Thoracic aorta (tissue), 2 donors: ENCODE results near the gene ZC3H18. TPM values are rescaled to one million over a fixed set of nuclear protein-coding genes. Genes with fewer than 3 reads are reported as not detected.

ENCODE experiments used
- ATAC-seq: fragments of 150-250 bp; one replicate; pipeline ENCODE4 v1.8.0; 2017; ENCODE audit warnings: low read depth; ENCODE audit not compliant: insufficient number of reproducible peaks, low FRiP score
- DNase-seq: peaks from one replicate; pipeline ENCODE4 v3.0.0-alpha.2; 2020; ENCODE audit warnings: low spot score
- H3K27ac ChIP-seq, 2 donors: fragments of 200-600 bp; sonication (generic); 1 replicate in 1 of 2; 2 replicates in 1 of 2; pipeline ENCODE4 v1.5.1; 2016; ENCODE audit warnings: mild to moderate bottlenecking in 2 of 2, moderate library complexity in 2 of 2
- H3K27me3 ChIP-seq: fragments of 200-600 bp; sonication (generic); replicated peaks from 2 replicates; pipeline ENCODE4 v1.6.0; 2016; ENCODE audit warnings: mild to moderate bottlenecking; ENCODE audit not compliant: insufficient read depth
- H3K36me3 ChIP-seq: fragments of 200-600 bp; sonication (generic); one replicate; pipeline ENCODE4 v1.5.1; 2016
- H3K4me1 ChIP-seq, 2 donors: fragments of 200-600 bp; sonication (generic); 1 replicate in 1 of 2; 2 replicates in 1 of 2; pipeline versions ENCODE4 v1.5.1 to v1.6.0; 2016; ENCODE audit warnings: low read depth in 2 of 2, mild to moderate bottlenecking in 1 of 2; ENCODE audit not compliant: control insufficient read depth in 1 of 2
- H3K4me3 ChIP-seq: fragments of 200-600 bp; sonication (generic); 2 replicates; pipeline ENCODE4 v1.5.1; 2016; ENCODE audit warnings: mild to moderate bottlenecking
- H3K9me3 ChIP-seq: fragments of 200-600 bp; sonication (generic); 2 replicates; pipeline ENCODE4 v1.5.1; 2016
- CTCF ChIP-seq: fragments of 200-600 bp; sonication (generic); IDR thresholded peaks from one replicate; pipeline ENCODE4 v1.5.1; 2019; ENCODE audit warnings: antibody characterized with exemption
- total RNA-seq, 2 donors: library from RNA; depleted of rRNA; stranded (reverse); fragments of >200 nt; gene quantifications; one replicate each; pipeline versions ENCODE4 v1.1.0 to v1.2.3, GENCODE V29; 2016

ZC3H18 gene
- total RNA-seq, 2 donors from 2014 or later = 21.8 to 30.3 TPM

GRCh38 chr16:88552815-88553214, 17.4 kb upstream of the ZC3H18 start:
- Histone ChIP-seq H3K27me3 (no peaks in the 10 kb centered on the region), H3K4me1 (no peaks in the 10 kb centered on the region), H3K9me3 (no peaks in the 10 kb centered on the region), H3K36me3 (no peaks in the 10 kb centered on the region), H3K27ac (no peak overlapping the region), H3K4me3 (no peak overlapping the region)
- no peak for TF ChIP-seq CTCF
- DNase-seq (no peak), ATAC-seq (no peak)

GRCh38 chr16:88553739-88554138, 16.5 kb upstream of the ZC3H18 start:
- H3K4me1 ChIP-seq = no peaks in the 10 kb centered on the region
- no peak overlapping the region for H3K27ac ChIP-seq
- H3K9me3 ChIP-seq = no peaks in the 10 kb centered on the region
- H3K27me3 ChIP-seq = no peaks in the 10 kb centered on the region
- no peaks in the 10 kb centered on the region for H3K36me3 ChIP-seq
- no peak overlapping the region for H3K4me3 ChIP-seq
- no peak for DNase-seq
- ATAC-seq = no peak
- TF ChIP-seq CTCF = no peak

- TF ChIP-seq CTCF = no peak
- no peaks in the 10 kb centered on the region for H3K27me3 ChIP-seq
- no peak for DNase-seq
- H3K27ac ChIP-seq = no peak overlapping the region
- no peaks in the 10 kb centered on the region for H3K9me3 ChIP-seq
- H3K4me1 ChIP-seq = no peaks in the 10 kb centered on the region
- no peak for ATAC-seq
- no peak overlapping the region for H3K4me3 ChIP-seq
- no peaks in the 10 kb centered on the region for H3K36me3 ChIP-seq
Observed at GRCh38 chr16:88554711-88555264, 15.4 kb upstream of the ZC3H18 start.

GRCh38 chr16:88556294-88556988, 13.8 kb upstream of the ZC3H18 start:
- Histone ChIP-seq H3K27ac (no peak overlapping the region), H3K4me3 (no peak overlapping the region), H3K36me3 (no peaks in the 10 kb centered on the region), H3K4me1 (no peaks in the 10 kb centered on the region), H3K27me3 (no peaks in the 10 kb centered on the region), H3K9me3 (no peaks in the 10 kb centered on the region)
- TF ChIP-seq CTCF = no peak
- ATAC-seq (no peak), DNase-seq (no peak)

GRCh38 chr16:88558457-88559442, 11.5 kb upstream of the ZC3H18 start:
- H3K4me3 ChIP-seq = no peak overlapping the region
- DNase-seq (no peak), ATAC-seq (no peak)
- peaks cover 0 to 7% of the 10 kb centered on the region in 2 donors for H3K4me1 ChIP-seq
- H3K36me3 ChIP-seq = no peaks in the 10 kb centered on the region
- H3K27ac ChIP-seq = no peak overlapping the region
- TF ChIP-seq CTCF = peak; percentile 21
- no peaks in the 10 kb centered on the region for H3K27me3 ChIP-seq
- H3K9me3 ChIP-seq = no peaks in the 10 kb centered on the region
